NCI-H524 treated with DMSO at 0.1 percent for 48 hours (cell line): ENCODE data around the gene QPRT.
"Not testable (repeated sequence)": the region's sequence is repeated elsewhere in the genome, so short reads cannot be mapped to it uniquely, and the experiment has no call there.

Experiments
- DNase-seq: peaks from one replicate; lab custom pipeline; 2025; lab: John Stamatoyannopoulos, UW

QPRT gene

GRCh38 chr16:29678691-29679267 lies at the start of gene QPRT:
Gene QPRT (plus strand): TSS chr16:29679180. CDS start chr16:29679198, 18 bp downstream.
- no peak for DNase-seq

- not testable (repeated sequence) for DNase-seq
Measured at GRCh38 chr16:29629318-29629717, 49.7 kb upstream of the QPRT start.

GRCh38 chr16:29631658-29632057 lies 47.3 kb upstream of the QPRT start:
- DNase-seq: not testable (repeated sequence)

GRCh38 chr16:29635902-29636301 lies 43.1 kb upstream of the QPRT start:
- DNase-seq: not testable (repeated sequence)

GRCh38 chr16:29636368-29636767 lies 42.6 kb upstream of the QPRT start:
- not testable (repeated sequence) for DNase-seq

- DNase-seq: not testable (repeated sequence)
Measured at GRCh38 chr16:29638751-29639150, 40.2 kb upstream of the QPRT start.

GRCh38 chr16:29641561-29641960 lies 37.4 kb upstream of the QPRT start:
- no peak for DNase-seq

GRCh38 chr16:29643596-29643995 lies 35.4 kb upstream of the QPRT start:
- no peak for DNase-seq

GRCh38 chr16:29644338-29644857 lies 34.6 kb upstream of the QPRT start:
- DNase-seq: no peak

GRCh38 chr16:29644973-29645693 lies 33.8 kb upstream of the QPRT start:
- DNase-seq: no peak

- no peak for DNase-seq
Measured at GRCh38 chr16:29645694-29646187, 33.2 kb upstream of the QPRT start.

GRCh38 chr16:29646947-29647346 lies 32.0 kb upstream of the QPRT start:
- DNase-seq: no peak

- no peak for DNase-seq
Measured at GRCh38 chr16:29649588-29650494, 29.1 kb upstream of the QPRT start.

GRCh38 chr16:29650771-29651170 lies 28.2 kb upstream of the QPRT start:
- no peak for DNase-seq

GRCh38 chr16:29651774-29652349 lies 27.1 kb upstream of the QPRT start:
- no peak for DNase-seq

GRCh38 chr16:29653471-29653870 lies 25.5 kb upstream of the QPRT start:
- DNase-seq: no peak

GRCh38 chr16:29653890-29654289 lies 25.1 kb upstream of the QPRT start:
- not testable (repeated sequence) for DNase-seq

- no peak for DNase-seq
Measured at GRCh38 chr16:29656688-29657523, 22.1 kb upstream of the QPRT start.

- no peak for DNase-seq
Measured at GRCh38 chr16:29658705-29659104, 20.3 kb upstream of the QPRT start.

GRCh38 chr16:29662000-29662728 lies 16.8 kb upstream of the QPRT start:
- no peak for DNase-seq

GRCh38 chr16:29662729-29663015 lies 16.3 kb upstream of the QPRT start:
- no peak for DNase-seq
